ENCODE data around the gene HOXA1.

Gene HOXA1

DNA sequence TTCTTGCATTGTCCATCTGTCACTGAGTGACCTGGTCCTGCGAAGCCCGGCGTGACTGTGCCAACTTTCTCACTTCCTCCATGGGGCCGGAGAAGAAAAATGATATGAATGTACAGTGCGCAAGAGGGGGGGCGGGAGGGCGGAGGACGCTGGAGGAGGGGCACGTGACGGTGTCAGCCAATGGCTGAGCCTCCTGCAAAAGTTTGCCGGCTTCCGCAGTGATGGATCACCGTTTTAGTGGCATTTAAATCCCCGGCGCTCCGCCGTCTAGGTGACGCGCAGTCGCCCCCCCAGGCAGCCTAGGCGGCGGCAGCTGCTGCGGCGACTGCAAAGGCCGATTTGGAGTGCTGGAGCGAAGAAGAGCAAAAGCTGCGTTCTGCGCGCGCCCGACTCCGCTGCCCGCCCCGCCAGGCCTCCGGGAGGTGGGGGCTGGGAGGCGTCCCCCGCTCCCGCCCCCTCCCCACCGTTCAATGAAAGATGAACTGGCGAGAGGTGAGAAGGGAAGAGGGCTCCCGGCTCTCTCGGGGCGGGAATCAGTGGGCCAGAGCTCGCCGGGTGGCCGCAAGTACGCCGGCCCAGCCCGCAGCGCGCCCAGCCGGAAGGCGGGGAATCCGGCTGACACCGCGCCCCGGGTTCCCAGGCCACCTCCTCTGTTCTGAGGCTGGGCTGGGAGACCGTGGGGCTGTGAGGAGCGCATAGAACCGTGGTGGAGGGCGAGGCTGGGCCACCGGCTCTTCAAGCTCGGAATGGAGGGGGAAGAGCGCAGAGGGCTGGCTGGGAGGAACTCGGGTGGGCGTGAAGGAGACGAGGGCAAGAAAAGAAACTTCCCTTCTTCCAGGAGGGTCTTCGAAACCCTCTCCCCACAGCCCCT, at the start of gene HOXA1:
Gene HOXA1, minus strand, starts transcription at position 104 of the 871 bp plus-strand sequence. Its CDS starts 88 bp downstream, at position 16.
- Histone ChIP-seq H3K9me3 (ENCODE audit: control insufficient read depth, insufficient read depth, low read length) (no peaks in the 10 kb centered on the region), H3K36me3 (ENCODE audit: insufficient read depth, low read length) (no peaks in the 10 kb centered on the region), H3K9ac (ENCODE audit: low read depth, low read length) (peak within 1 kb of the TSS; percentile 74), H3K4me1 (ENCODE audit: insufficient read depth, low read length) (peaks cover 48% of the 10 kb centered on the region)

DNA sequence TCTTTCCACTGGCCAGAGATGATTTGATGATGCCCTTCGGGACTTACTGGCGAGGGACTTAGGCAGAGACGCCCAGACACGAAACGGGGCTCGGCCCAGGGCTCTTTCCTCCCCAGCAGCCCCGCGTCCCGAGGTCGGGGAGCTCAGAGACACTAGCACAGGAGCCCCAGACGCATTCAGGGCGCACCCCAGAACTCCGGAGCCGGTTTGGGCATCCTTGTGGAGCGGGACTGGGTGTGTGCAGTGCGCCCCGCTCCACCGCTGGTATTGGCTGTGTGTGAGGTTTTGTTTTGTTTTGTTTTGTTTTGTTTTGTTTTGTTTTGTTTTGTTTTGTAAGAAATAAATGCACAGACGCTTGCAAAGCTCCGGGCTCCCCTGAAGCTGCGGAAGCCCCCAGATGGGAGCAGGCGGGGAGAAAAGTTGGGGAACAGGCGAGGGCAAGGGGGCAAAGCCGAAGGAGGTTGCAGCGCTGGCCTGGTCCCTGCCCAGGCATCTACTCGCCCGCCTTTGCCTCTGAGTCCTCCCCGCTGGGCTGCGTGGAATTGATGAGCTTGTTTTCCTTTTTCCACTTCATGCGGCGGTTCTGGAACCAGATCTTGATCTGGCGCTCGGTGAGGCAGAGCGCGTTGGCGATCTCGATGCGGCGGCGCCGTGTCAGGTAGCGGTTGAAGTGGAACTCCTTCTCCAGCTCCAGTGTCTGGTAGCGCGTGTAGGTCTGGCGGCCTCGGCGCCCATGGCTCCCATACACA, 49.5 kb upstream of the HOXA1 start:
- no peaks in the 10 kb centered on the region for H3K9me3 ChIP-seq (ENCODE audit: control insufficient read depth, insufficient read depth, low read length)
- H3K4me1 ChIP-seq (ENCODE audit: insufficient read depth, low read length): 0 out of 2 replicates have a peak, but pooled peaks cover 4% of the 10 kb centered on the region
- H3K36me3 ChIP-seq (ENCODE audit: insufficient read depth, low read length): no peaks in the 10 kb centered on the region

DNA sequence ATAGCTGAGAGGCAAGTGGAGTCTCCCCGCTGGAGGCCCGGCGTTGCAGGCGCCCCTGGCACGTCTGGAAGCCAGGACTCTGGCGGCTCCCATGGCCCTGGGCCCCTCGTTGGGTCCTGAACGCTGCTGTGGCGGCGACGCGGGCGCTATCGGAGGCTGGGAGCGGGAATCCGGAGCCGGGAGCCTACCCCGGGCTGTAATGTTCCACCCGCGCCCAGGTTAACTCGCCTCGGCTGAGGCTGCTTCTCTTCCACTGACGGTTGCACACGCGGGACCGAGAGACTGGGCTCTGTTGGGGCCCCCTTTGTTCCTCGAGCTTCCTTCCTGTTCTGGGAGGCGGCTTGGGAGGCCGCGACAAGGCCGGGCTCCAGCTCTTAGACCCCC, 49.0 kb upstream of the HOXA1 start:
- no peaks in the 10 kb centered on the region for H3K36me3 ChIP-seq (ENCODE audit: insufficient read depth, low read length)
- 0 out of 2 replicates have a peak, but pooled peaks cover 4% of the 10 kb centered on the region for H3K4me1 ChIP-seq (ENCODE audit: insufficient read depth, low read length)
- no peaks in the 10 kb centered on the region for H3K9me3 ChIP-seq (ENCODE audit: control insufficient read depth, insufficient read depth, low read length)
- no peak overlapping the region for H3K9ac ChIP-seq (ENCODE audit: low read depth, low read length)

More for the DNA sequence above, 49.5 kb upstream of the HOXA1 start:
- H3K9ac ChIP-seq (ENCODE audit: low read depth, low read length): no peak overlapping the region

DNA sequence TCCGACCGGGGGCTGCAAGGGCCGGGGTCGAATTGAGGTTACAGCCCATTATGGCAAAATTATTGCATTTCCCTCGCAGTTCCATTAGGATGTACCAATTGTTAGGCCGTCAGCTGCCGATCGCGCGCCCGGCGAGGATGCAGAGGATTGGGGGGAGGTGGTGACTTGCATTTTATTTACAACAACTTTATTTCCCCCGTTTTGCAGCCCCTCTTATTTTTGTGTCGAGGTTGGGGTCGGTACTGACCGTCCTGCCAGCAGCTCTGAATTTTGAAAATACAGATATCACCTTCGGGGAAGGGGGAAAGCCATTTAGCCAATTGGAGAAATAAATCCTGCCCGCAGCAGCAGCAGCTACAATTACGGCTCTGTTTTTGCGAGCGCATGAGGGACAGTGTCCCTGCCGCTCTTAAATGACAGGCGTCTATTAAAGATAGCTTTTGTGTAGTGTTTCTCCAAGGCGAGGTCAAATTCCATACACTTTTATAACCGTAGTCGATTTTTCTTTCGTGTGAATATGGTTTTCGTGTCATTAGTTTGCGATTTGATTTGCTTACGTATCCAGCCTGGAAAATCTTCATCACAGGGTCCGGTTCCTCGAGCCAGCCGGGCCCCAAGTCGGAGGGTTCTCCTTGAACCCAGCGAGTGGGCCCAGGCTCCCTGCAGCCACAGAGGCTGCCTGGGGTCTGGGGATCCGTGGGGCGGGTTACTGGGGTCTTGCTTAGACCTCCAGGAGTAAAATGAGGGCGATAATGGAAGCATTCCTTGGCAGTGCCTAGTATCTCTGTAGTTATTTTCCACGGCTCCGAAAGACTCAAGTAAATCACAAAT, 48.4 kb upstream of the HOXA1 start:
- H3K4me1 ChIP-seq (ENCODE audit: insufficient read depth, low read length): 0 out of 2 replicates have a peak, but pooled peaks cover 4% of the 10 kb centered on the region
- H3K9ac ChIP-seq (ENCODE audit: low read depth, low read length): no peak overlapping the region
- H3K9me3 ChIP-seq (ENCODE audit: control insufficient read depth, insufficient read depth, low read length): no peaks in the 10 kb centered on the region
- H3K36me3 ChIP-seq (ENCODE audit: insufficient read depth, low read length): no peaks in the 10 kb centered on the region

DNA sequence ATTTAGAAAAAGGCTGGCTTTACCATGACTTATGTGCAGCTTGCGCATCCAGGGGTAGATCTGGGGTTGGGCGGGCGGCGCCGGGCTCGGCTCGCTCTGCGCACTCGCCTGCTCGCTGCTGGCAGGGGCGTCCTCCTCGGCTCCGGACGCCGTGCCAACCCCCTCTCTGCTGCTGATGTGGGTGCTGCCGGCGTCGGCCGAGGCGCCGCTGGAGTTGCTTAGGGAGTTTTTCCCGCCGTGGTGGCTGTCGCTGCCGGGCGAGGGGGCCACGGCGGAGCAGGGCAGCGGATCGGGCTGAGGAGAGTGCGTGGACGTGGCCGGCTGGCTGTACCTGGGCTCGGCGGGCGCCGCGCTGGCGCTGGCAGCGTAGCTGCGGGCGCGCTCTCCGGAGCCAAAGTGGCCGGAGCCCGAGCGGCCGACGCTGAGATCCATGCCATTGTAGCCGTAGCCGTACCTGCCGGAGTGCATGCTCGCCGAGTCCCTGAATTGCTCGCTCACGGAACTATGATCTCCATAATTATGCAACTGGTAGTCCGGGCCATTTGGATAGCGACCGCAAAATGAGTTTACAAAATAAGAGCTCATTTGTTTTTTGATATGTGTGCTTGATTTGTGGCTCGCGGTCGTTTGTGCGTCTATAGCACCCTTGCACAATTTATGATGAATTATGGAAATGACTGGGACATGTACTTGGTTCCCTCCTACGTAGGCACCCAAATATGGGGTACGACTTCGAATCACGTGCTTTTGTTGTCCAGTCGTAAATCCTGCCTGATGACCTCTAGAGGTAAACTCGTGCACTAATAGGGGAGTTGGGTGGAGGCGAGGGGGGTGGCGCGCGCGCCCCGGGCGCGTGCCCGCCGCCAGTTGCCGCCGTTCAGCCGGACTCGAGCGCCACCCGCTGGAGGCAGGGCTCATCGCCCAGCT, 47.5 kb upstream of the HOXA1 start, which contains the start of gene HOXA5:
Gene HOXA5, minus strand, starts transcription at position 659 of the 927 bp plus-strand sequence. Its CDS starts 74 bp downstream, at position 585.
- H3K9me3 ChIP-seq (ENCODE audit: control insufficient read depth, insufficient read depth, low read length): no peaks in the 10 kb centered on the region
- H3K36me3 ChIP-seq (ENCODE audit: insufficient read depth, low read length): no peaks in the 10 kb centered on the region
- H3K4me1 ChIP-seq (ENCODE audit: insufficient read depth, low read length): 0 out of 2 replicates have a peak, but pooled peaks cover 4% of the 10 kb centered on the region
- peak within 1 kb of the TSS; percentile 57; the same call in 1 of the 2 replicates for H3K9ac ChIP-seq (ENCODE audit: low read depth, low read length)

DNA sequence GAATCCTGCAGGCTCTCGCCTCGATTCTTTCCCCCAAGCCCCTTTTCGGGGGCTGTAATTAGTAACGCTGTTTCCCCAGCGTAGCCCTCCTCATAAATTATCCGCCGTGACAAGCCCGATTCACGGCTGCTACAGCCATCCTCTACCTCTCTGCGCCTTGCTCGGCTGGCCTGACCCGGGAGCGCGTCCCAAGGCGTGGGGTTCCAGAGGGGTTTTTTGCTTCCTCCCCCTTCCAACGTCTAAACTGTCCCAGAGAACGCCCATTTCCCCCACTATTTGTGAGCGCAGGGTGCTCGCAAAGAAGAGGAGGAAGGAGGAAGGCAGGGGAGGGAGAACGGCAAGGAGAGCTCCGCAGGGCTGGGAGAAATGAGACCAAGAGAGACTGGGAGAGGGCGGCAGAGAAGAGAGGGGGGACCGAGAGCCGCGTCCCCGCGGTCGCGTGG, 46.8 kb upstream of the HOXA1 start:
- Histone ChIP-seq H3K9me3 (ENCODE audit: control insufficient read depth, insufficient read depth, low read length) (no peaks in the 10 kb centered on the region), H3K4me1 (ENCODE audit: insufficient read depth, low read length) (0 out of 2 replicates have a peak, but pooled peaks cover 4% of the 10 kb centered on the region), H3K36me3 (ENCODE audit: insufficient read depth, low read length) (no peaks in the 10 kb centered on the region), H3K9ac (ENCODE audit: low read depth, low read length) (peak overlapping the region; percentile 57; the same call in 1 of the 2 replicates)

DNA sequence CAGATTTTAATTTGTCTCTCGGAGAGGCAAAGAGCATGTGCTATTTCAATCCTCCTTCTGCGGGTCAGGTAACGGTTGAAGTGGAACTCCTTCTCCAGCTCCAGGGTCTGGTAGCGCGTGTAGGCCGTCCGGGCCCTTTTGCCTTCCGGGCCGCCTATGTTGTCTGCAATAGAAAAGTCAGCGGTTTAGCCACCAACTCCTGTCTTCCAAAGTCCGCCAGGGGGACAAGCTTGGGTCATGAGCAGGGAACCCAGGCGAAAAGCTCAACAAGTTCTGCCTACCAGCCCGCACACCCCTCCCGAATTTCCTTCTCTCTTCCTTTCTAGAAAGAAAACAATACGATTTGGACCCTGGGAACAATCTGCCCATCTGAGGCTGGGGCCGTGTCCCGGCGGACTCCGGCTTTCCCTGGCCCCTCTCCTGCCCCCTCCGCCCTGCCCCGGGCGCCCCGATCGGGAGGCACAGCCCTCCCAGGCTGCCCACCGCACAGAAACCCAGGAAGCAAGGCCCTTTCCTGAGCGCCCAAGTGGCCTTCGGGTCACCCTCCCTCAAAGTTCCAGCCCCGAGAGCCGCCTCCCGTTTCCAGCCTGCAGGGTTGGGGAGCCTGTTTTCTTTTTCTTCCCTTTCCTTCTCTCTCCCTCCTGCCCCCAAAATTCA, 46.3 kb upstream of the HOXA1 start:
- Histone ChIP-seq H3K9me3 (ENCODE audit: control insufficient read depth, insufficient read depth, low read length) (no peaks in the 10 kb centered on the region), H3K36me3 (ENCODE audit: insufficient read depth, low read length) (no peaks in the 10 kb centered on the region), H3K4me1 (ENCODE audit: insufficient read depth, low read length) (0 out of 2 replicates have a peak, but pooled peaks cover 4% of the 10 kb centered on the region), H3K9ac (ENCODE audit: low read depth, low read length) (peak overlapping the region; percentile 57; the same call in 1 of the 2 replicates)

DNA sequence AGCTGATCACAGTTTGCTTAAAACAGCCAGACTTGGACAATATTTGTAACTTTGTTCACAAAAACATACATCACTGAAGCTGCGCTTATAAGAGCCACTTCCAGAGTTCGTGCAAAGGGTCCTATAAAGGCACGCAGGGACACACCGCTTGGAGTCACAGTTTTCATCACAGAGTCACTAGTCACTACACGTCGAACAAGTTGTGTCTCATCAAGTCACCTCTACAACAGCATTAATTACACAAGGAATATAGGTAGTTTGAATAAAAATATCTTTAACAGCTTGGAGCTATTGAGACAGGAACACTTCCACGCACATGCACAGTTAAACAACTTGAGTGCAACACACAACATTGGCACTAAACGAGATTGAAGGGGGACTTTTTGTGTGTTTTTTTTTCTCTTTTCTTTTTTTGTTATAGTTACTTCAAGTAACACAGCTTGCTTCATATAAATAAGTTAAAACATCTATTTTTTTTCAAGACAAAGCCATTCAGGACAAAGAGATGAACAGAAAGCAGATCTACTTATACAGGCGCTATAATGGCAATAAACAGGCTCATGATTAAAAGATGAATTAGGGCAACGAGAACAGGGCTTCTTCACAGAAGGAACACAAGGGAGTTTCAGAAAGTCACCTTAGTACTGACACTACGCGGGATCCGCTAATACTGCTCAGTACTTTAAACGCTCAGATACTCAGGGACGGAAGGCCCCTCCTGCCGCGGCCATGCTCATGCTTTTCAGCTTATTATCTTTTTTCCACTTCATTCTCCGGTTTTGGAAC, 45.5 kb upstream of the HOXA1 start:
- no peaks in the 10 kb centered on the region for H3K36me3 ChIP-seq (ENCODE audit: insufficient read depth, low read length)
- 0 out of 2 replicates have a peak, but pooled peaks cover 4% of the 10 kb centered on the region for H3K4me1 ChIP-seq (ENCODE audit: insufficient read depth, low read length)

DNA sequence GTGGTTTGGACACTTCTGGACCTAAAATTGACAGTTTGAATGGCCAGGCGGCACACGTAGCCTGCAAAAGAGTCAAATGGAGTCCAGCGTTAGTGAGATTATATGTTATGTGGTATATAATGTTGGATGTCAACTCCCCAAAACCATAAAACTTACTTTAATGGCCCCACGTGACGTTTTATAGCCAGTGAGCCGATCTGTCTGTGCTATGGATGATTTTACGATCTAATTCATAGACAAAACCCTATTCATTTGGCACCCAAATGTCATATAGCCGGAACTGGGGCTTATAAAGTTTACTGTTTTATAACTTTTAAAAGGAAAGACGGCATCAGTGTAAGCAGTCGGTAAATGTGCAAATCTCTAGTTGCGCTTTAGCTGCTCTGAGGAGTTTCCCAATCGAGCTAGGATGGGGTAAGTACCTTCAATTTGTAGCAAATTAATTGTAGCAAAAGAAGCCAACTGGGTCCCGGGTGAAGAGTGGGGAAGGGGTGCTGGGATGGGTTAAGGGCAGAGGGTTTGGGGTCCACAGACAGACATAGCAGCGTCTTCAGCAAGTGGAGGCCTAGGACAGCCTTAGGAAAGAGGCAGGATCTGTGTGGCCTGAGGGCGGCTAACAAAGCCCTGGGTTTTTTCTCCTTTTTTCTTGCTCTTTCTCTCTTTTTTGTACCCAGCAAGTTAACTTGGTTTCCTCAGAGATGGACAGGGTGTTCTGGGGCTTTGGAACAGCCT, 44.5 kb upstream of the HOXA1 start:
- H3K9me3 ChIP-seq (ENCODE audit: control insufficient read depth, insufficient read depth, low read length): no peaks in the 10 kb centered on the region
- H3K36me3 ChIP-seq (ENCODE audit: insufficient read depth, low read length): no peaks in the 10 kb centered on the region
- H3K9ac ChIP-seq (ENCODE audit: low read depth, low read length): no peak overlapping the region
- H3K4me1 ChIP-seq (ENCODE audit: insufficient read depth, low read length): peaks cover 4% of the 10 kb centered on the region; the same call in 1 of the 2 replicates

More for the DNA sequence above, 45.5 kb upstream of the HOXA1 start:
- H3K9ac ChIP-seq (ENCODE audit: low read depth, low read length): no peak overlapping the region
- H3K9me3 ChIP-seq (ENCODE audit: control insufficient read depth, insufficient read depth, low read length): no peaks in the 10 kb centered on the region

DNA sequence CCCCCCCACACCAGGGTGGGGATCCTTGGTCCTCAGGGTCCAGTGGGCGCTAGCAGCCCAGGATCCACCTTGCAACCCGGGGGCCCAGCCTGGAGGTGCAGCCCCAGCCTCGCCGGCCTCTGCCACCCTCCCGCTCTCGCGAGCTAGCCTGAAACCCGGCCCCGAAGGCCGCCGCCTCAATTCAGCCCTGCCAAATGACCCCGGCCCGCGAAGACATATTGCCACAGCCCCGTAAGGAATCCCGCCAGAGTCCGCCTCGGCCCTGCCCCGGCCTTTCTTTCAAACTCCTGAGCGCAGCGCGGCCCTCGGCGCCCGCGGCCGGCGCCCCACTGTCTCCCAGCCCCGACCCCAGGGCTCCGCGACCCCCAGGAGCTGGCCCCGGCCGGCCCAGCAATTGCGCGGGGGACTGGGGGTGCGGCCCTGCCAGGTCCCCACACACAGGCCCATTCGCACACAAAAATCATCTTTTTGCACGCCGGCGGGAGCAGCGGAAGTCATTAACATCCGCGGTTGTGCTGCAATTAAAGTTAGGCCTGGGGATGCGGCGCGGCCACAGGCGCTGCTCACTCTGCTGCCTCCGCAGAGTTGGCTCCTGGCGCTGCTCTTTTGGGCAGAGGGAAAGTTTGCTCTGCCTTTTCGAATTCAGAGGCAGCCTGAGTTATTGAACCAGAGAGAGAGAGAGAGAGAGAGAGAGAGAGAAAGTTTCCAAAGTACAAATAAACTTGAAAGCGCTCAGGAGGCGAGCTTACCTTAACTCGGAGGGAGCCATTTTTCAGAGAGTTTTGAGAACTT, 43.7 kb upstream of the HOXA1 start:
- Histone ChIP-seq H3K9me3 (ENCODE audit: control insufficient read depth, insufficient read depth, low read length) (no peaks in the 10 kb centered on the region), H3K4me1 (ENCODE audit: insufficient read depth, low read length) (peaks cover 4% of the 10 kb centered on the region; the same call in 1 of the 2 replicates), H3K36me3 (ENCODE audit: insufficient read depth, low read length) (no peaks in the 10 kb centered on the region), H3K9ac (ENCODE audit: low read depth, low read length) (peak overlapping the region; percentile 26; the same call in 1 of the 2 replicates)

DNA sequence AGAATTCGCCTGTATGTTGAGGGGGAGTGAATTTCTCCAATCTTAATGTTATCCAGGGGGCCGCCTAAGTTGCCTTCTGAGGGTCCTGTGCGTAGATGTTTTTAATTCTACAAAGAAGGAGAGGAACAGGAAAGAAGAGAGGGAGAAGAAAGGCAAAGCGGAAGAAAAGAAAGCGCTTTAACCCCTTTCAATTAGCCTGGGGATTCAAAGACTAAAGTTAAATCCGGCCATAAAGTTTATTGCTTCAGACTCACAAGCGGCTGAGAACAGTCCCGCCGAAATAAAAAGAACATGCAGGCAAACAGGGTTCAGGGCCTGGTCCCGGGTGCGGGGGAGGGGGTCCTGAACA, 43.2 kb upstream of the HOXA1 start:
- H3K9ac ChIP-seq (ENCODE audit: low read depth, low read length): no peak overlapping the region
- peaks cover 4% of the 10 kb centered on the region; the same call in 1 of the 2 replicates for H3K4me1 ChIP-seq (ENCODE audit: insufficient read depth, low read length)
- H3K9me3 ChIP-seq (ENCODE audit: control insufficient read depth, insufficient read depth, low read length): no peaks in the 10 kb centered on the region
- no peaks in the 10 kb centered on the region for H3K36me3 ChIP-seq (ENCODE audit: insufficient read depth, low read length)

All from ES-I3 (cell line).